ENCODE results near the gene TMEM45A.
"Not testable (repeated sequence)": the region's sequence is repeated elsewhere in the genome, so short reads cannot be mapped to it uniquely, and the experiment has no call there.

Gene TMEM45A

GRCh38 chr3:100492059-100493006 lies at the start of gene TMEM45A:
TSS of gene TMEM45A (plus strand) at chr3:100492619. CDS start at chr3:100555212, 62,593 bp downstream.
- DNase-seq = peak; percentile 25 to 99 (median 84)

- no peak for DNase-seq
Observed at GRCh38 chr3:100443690-100444089, 48.7 kb upstream of the TMEM45A start.

- not testable (repeated sequence) for DNase-seq
Observed at GRCh38 chr3:100447067-100447466, 45.4 kb upstream of the TMEM45A start.

GRCh38 chr3:100448079-100448478 lies 44.3 kb upstream of the TMEM45A start:
- no peak for DNase-seq

- DNase-seq = no peak
Observed at GRCh38 chr3:100449214-100449613, 43.2 kb upstream of the TMEM45A start.

GRCh38 chr3:100454677-100455076 lies 37.7 kb upstream of the TMEM45A start:
- DNase-seq = no peak

- DNase-seq = no peak
Observed at GRCh38 chr3:100455841-100456550, 36.4 kb upstream of the TMEM45A start.

- DNase-seq = no peak
Observed at GRCh38 chr3:100456745-100457144, 35.7 kb upstream of the TMEM45A start.

GRCh38 chr3:100457811-100458210 lies 34.6 kb upstream of the TMEM45A start:
- DNase-seq = no peak

GRCh38 chr3:100458814-100459213 lies 33.6 kb upstream of the TMEM45A start:
- DNase-seq = no peak

GRCh38 chr3:100463002-100463401 lies 29.4 kb upstream of the TMEM45A start:
- DNase-seq = peak in 1 of 14 donors; percentile 1

GRCh38 chr3:100463646-100464155 lies 28.7 kb upstream of the TMEM45A start:
- no peak for DNase-seq

GRCh38 chr3:100465892-100466777 lies 26.3 kb upstream of the TMEM45A start:
- DNase-seq = no peak

GRCh38 chr3:100467133-100467532 lies 25.3 kb upstream of the TMEM45A start:
- no peak for DNase-seq

GRCh38 chr3:100468676-100469075 lies 23.7 kb upstream of the TMEM45A start:
- DNase-seq = no peak

- DNase-seq = no peak
Observed at GRCh38 chr3:100470951-100471350, 21.5 kb upstream of the TMEM45A start.

- DNase-seq = no peak
Observed at GRCh38 chr3:100471444-100471843, 21.0 kb upstream of the TMEM45A start.

GRCh38 chr3:100477851-100478360 lies 14.5 kb upstream of the TMEM45A start:
- not testable (repeated sequence) for DNase-seq

- DNase-seq = not testable (repeated sequence)
Observed at GRCh38 chr3:100478521-100478920, 13.9 kb upstream of the TMEM45A start.

- no peak for DNase-seq
Observed at GRCh38 chr3:100480081-100480480, 12.3 kb upstream of the TMEM45A start.

- no peak for DNase-seq
Observed at GRCh38 chr3:100482176-100482575, 10.2 kb upstream of the TMEM45A start.

GRCh38 chr3:100483529-100483928 lies 8.9 kb upstream of the TMEM45A start:
- no peak for DNase-seq
